ENCODE results near the gene SRGAP1. TPM values are rescaled to one million over a fixed set of nuclear protein-coding genes. Genes with fewer than 3 reads are reported as not detected.
A peak's percentile ranks its signal among the peaks of the same experiment; 100 is the strongest.

The SRGAP1 gene
- total and polyA plus RNA-seq, 7 donors, result 0.23 to 5.1 (median 1.5) TPM

DNA sequence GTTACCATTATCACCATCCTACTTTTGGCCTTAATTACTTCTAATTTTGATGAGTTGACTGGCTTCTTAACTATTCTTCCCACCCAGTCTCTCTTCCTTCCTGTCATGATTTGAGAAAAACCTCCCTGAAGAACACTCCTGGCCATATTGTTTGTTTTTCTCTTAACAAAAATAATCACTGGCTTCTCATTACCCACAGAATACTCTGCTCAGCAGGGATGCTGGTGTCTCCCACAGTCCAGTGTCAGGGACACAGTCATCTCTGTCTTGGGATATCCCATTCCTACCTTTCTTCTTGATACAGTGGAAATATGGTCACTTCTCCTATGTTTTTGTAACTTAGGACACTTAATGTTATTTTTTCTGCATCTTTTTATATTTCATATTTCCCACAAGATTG lies 103.7 kb downstream of the SRGAP1 start:
- Histone ChIP-seq H3K36me3 (ENCODE audit: insufficient read depth in 1 of 2, low read depth in 1 of 2) (no peaks in the 10 kb centered on the region), H3K4me1 (no peaks in the 10 kb centered on the region), H3K27ac (no peak overlapping the region), H3K4me3 (no peak overlapping the region), H3K27me3 (ENCODE audit: insufficient read depth in 3 of 3, low read length in 2 of 3) (no peaks in the 10 kb centered on the region), H3K9me3 (no peaks in the 10 kb centered on the region)
- no peak for ATAC-seq
- intact Hi-C loops (cut with DNase I), result no loop called here
- TF ChIP-seq, protein P1, sequence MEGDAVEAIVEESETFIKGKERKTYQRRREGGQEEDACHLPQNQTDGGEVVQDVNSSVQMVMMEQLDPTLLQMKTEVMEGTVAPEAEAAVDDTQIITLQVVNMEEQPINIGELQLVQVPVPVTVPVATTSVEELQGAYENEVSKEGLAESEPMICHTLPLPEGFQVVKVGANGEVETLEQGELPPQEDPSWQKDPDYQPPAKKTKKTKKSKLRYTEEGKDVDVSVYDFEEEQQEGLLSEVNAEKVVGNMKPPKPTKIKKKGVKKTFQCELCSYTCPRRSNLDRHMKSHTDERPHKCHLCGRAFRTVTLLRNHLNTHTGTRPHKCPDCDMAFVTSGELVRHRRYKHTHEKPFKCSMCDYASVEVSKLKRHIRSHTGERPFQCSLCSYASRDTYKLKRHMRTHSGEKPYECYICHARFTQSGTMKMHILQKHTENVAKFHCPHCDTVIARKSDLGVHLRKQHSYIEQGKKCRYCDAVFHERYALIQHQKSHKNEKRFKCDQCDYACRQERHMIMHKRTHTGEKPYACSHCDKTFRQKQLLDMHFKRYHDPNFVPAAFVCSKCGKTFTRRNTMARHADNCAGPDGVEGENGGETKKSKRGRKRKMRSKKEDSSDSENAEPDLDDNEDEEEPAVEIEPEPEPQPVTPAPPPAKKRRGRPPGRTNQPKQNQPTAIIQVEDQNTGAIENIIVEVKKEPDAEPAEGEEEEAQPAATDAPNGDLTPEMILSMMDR (IDR thresholded peaks at IDR 0.05), result no peak
- DNase-seq, result no peak

- DNase-seq, result no peak
- Histone ChIP-seq H3K36me3 (ENCODE audit: insufficient read depth in 1 of 2, low read depth in 1 of 2) (no peaks in the 10 kb centered on the region), H3K9me3 (no peaks in the 10 kb centered on the region), H3K4me1 (no peaks in the 10 kb centered on the region), H3K4me3 (no peak overlapping the region), H3K27me3 (ENCODE audit: insufficient read depth in 3 of 3, low read length in 2 of 3) (no peaks in the 10 kb centered on the region), H3K27ac (no peak overlapping the region)
- no peak for ATAC-seq
- intact Hi-C loops (cut with DNase I), result no loop called here
- WGBS, 3 donors, result 33 to 40% (median 35%) methylated on average over 2 of the region's 2 CpGs
- TF ChIP-seq, protein P1 (IDR thresholded peaks at IDR 0.05), result no peak
Observed at GRCh38 chr12:63949902-63950301, 105.4 kb downstream of the SRGAP1 start.

DNA sequence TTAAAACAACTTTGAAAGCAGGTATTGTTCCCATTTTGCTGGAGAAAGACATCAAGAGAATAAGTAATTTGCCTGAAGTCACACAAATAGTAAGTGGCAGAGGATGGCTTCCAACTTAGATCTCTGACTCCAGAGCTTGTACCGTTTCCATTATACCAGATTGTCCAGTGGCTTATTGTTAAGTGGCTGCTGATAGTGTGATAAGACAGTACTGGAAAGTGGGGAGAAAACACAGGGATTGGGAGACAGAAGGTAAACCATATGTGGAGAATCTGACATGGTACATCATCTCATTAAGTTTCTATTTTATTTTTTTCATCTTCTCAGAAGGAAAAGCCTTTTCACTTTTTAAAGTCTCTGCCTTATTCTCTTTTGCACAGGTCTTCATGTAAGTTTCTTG lies 108.5 kb downstream of the SRGAP1 start:
- intact Hi-C loops (cut with DNase I), result no loop called here
- no peaks in the 10 kb centered on the region for H3K36me3 ChIP-seq (ENCODE audit: insufficient read depth in 1 of 2, low read depth in 1 of 2)
- H3K27ac ChIP-seq, result no peak overlapping the region
- H3K9me3 ChIP-seq, result no peaks in the 10 kb centered on the region
- 38 to 90% (median 87%) methylated on average over 1 of the region's 1 CpG for WGBS, 3 donors
- H3K27me3 ChIP-seq (ENCODE audit: insufficient read depth in 3 of 3, low read length in 2 of 3), result no peaks in the 10 kb centered on the region
- ATAC-seq, result no peak
- no peaks in the 10 kb centered on the region for H3K4me1 ChIP-seq
- no peak overlapping the region for H3K4me3 ChIP-seq
- TF ChIP-seq, protein P1 (IDR thresholded peaks at IDR 0.05), result no peak
- DNase-seq, result no peak

DNA sequence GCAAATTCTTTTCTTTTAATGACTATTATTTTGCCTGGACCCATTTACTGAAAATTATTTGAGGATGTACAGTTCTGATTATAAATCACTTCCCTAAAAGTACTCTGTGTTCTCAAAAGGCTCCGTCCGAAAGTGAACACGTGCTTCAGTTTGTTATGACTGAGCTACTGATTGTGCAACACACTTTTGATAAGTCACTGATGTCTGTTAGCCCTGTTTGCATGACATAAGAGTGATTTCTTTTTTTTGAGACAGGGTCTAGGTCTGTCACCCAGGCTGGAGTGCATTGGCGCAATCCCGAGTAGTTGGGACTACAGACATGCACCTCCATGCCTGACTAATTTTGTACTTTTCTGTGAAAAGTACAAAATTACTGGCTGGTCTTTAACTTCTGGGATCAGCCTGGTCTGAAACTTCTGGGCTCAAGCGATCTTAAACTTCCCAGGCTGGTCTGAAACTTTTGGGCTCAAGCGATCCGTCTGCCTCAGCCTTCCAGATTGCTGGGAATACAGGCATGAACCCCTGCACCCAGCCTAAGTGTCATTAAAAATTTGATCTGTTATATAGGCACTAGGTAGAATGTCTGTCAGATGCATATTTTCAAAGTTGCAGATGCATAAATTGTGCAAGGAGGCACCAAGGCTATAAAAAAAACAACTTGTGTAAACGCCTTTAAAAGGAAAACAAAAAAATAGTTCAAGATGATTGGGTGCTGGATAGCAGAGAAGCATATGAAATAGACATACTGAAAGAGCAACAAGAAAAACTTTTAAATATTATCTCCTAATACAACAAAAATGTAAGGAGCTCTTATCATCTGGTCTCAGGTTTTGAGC lies 111.5 kb downstream of the SRGAP1 start:
- Histone ChIP-seq H3K27ac (no peak overlapping the region), H3K27me3 (ENCODE audit: insufficient read depth in 3 of 3, low read length in 2 of 3) (peaks cover 0 to 2% (median 0%) of the 10 kb centered on the region in 3 donors), H3K4me3 (no peak overlapping the region), H3K36me3 (ENCODE audit: insufficient read depth in 1 of 2, low read depth in 1 of 2) (no peaks in the 10 kb centered on the region), H3K4me1 (no peaks in the 10 kb centered on the region), H3K9me3 (no peaks in the 10 kb centered on the region)
- ATAC-seq (peak in 3 of 4 donors; percentile 58 to 89 (median 68)), DNase-seq (no peak)
- 44 to 80% (median 54%) methylated on average over 9 of the region's 9 CpGs for WGBS, 3 donors
- TF ChIP-seq, protein P1 (IDR thresholded peaks at IDR 0.05), result no peak
- intact Hi-C loops (cut with DNase I), result no loop called here

DNA sequence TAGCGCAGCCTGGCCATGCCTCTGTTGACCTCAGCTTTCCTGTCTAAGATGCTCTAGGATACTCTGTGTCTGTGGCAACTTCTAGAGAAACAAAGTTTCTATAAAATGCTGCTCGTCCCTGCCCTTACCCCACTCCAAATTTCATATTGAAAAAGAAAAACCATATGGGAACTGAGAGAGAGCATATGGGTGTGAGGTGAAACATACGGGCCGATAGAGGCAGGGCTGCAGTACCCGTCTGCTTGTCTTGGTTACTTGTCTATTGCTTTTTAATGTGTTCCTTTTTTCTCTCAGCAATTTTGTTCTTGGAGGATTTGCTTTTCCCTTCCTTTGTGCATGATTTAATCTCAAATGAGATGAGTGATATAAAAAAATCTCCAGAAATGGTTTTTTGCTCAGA lies 113.0 kb downstream of the SRGAP1 start:
- WGBS, 3 donors, result 95 to 99% (median 96%) methylated on average over 5 of the region's 5 CpGs
- no peak for ATAC-seq
- H3K27ac ChIP-seq, result no peak overlapping the region
- no peaks in the 10 kb centered on the region for H3K9me3 ChIP-seq
- H3K36me3 ChIP-seq (ENCODE audit: insufficient read depth in 1 of 2, low read depth in 1 of 2), result no peaks in the 10 kb centered on the region
- peaks cover 0 to 2% (median 0%) of the 10 kb centered on the region in 3 donors for H3K27me3 ChIP-seq (ENCODE audit: insufficient read depth in 3 of 3, low read length in 2 of 3)
- DNase-seq, result no peak
- no peak overlapping the region for H3K4me3 ChIP-seq
- no peaks in the 10 kb centered on the region for H3K4me1 ChIP-seq
- TF ChIP-seq, protein P1 (IDR thresholded peaks at IDR 0.05), result no peak
- intact Hi-C loops (cut with DNase I), result no loop called here
